HEK293 (cell line): ENCODE results near the gene AP1AR.

Experiments
- CTCF ChIA-PET: fragments of 350-600 bp; formaldehyde crosslinking; extraction: SDS; loops from one replicate; lab custom pipeline; 2021; ENCODE audit warnings: antibody characterized with exemption; lab: Yijun Ruan, JAX
- POLR2A ChIA-PET: fragments of 300-600 bp; formaldehyde crosslinking; extraction: SDS; loops from one replicate; lab custom pipeline; 2020; ENCODE audit warnings: antibody characterized with exemption, inconsistent platforms; lab: Yijun Ruan, JAX
- H3K27ac ChIP-seq: fragments of 200-500 bp; sonication (Bioruptor generic); 2 replicates; pipeline ENCODE4 v1.5.1; 2014; ENCODE audit warnings: low read depth, low read length, control low read depth, inconsistent platforms; ENCODE audit errors: extremely low read depth
- H3K36me3 ChIP-seq, 2 experiments: fragments of 200-500 bp in 1 of 2; sonication (Bioruptor generic) in 1 of 2; 1 replicate in 1 of 2; 2 replicates in 1 of 2; pipeline ENCODE4 v1.5.1; 2014 to 2017; ENCODE audit warnings: inconsistent platforms in 2 of 2, low read length in 2 of 2; ENCODE audit not compliant: control insufficient read depth in 2 of 2, insufficient read depth in 1 of 2
- H3K4me1 ChIP-seq: fragments of 200-500 bp; sonication (Bioruptor generic); 2 replicates; pipeline ENCODE4 v1.5.1; 2014; ENCODE audit warnings: mild to moderate bottlenecking, low read length, inconsistent platforms; ENCODE audit not compliant: control insufficient read depth, insufficient read depth
- H3K4me3 ChIP-seq: 2 replicates; pipeline ENCODE4 v1.5.1; 2011; ENCODE audit warnings: low read depth, mild to moderate bottlenecking, control low read depth, low read length, moderate library complexity
- H3K9me3 ChIP-seq: fragments of 200-500 bp; sonication (Bioruptor generic); 2 replicates; pipeline ENCODE4 v1.5.1; 2014; ENCODE audit warnings: low read depth, low read length, inconsistent platforms; ENCODE audit not compliant: control insufficient read depth, insufficient read depth
- FEZF1 ChIP-seq: fragments of 450-650 bp; formaldehyde crosslinking; IDR thresholded peaks from 2 replicates; pipeline ENCODE4 v1.5.1; 2016; ENCODE audit warnings: missing biosample characterization, missing genetic modification characterization
- GLIS1 ChIP-seq: fragments of 450-650 bp; formaldehyde crosslinking; IDR thresholded peaks from 2 replicates; pipeline ENCODE4 v1.5.1; 2016; ENCODE audit warnings: missing biosample characterization, missing genetic modification characterization
- HOXA7 ChIP-seq: sonication (generic); formaldehyde crosslinking; IDR thresholded peaks from 2 replicates; pipeline ENCODE4 v1.8.1; 2022; ENCODE audit warnings: missing genetic modification reagents, borderline replicate concordance
- KLF7 ChIP-seq: fragments of 450-650 bp; formaldehyde crosslinking; IDR thresholded peaks from 2 replicates; pipeline ENCODE4 v1.5.1; 2016; ENCODE audit warnings: missing biosample characterization, missing genetic modification characterization, borderline replicate concordance
- OSR2 ChIP-seq: fragments of 450-650 bp; formaldehyde crosslinking; IDR thresholded peaks from 2 replicates; pipeline ENCODE4 v1.5.1; 2016; ENCODE audit warnings: missing biosample characterization, missing genetic modification characterization
- SCRT1 ChIP-seq: fragments of 450-650 bp; formaldehyde crosslinking; IDR thresholded peaks from 2 replicates; pipeline ENCODE4 v1.5.1; 2016; ENCODE audit warnings: missing biosample characterization, missing genetic modification characterization, borderline replicate concordance
- WT1 ChIP-seq: fragments of 450-650 bp; formaldehyde crosslinking; IDR thresholded peaks from 2 replicates; pipeline ENCODE4 v1.5.1; 2016; ENCODE audit warnings: missing biosample characterization, missing genetic modification characterization
- ZBTB21 ChIP-seq: fragments of 450-650 bp; formaldehyde crosslinking; IDR thresholded peaks from 2 replicates; pipeline ENCODE4 v1.5.1; 2017; ENCODE audit warnings: missing biosample characterization, missing genetic modification characterization
- ZFP37 ChIP-seq: fragments of 450-650 bp; formaldehyde crosslinking; IDR thresholded peaks from 2 replicates; pipeline ENCODE4 v1.5.1; 2016; ENCODE audit warnings: missing biosample characterization, missing genetic modification characterization
- ZFP69B ChIP-seq: fragments of 450-650 bp; formaldehyde crosslinking; IDR thresholded peaks from 2 replicates; pipeline ENCODE4 v1.5.1; 2016; ENCODE audit warnings: missing biosample characterization, missing genetic modification characterization
- ZNF140 ChIP-seq: fragments of 450-650 bp; formaldehyde crosslinking; IDR thresholded peaks from 2 replicates; pipeline ENCODE4 v1.5.1; 2016; ENCODE audit warnings: missing biosample characterization, missing genetic modification characterization
- ZNF146 ChIP-seq: fragments of 450-650 bp; formaldehyde crosslinking; IDR thresholded peaks from 2 replicates; pipeline ENCODE4 v1.5.1; 2016; ENCODE audit warnings: missing biosample characterization, missing genetic modification characterization
- ZNF157 ChIP-seq: fragments of 450-650 bp; formaldehyde crosslinking; IDR thresholded peaks from 2 replicates; pipeline ENCODE4 v1.5.1; 2016; ENCODE audit warnings: missing biosample characterization, missing genetic modification characterization
- ZNF311 ChIP-seq: fragments of 450-650 bp; formaldehyde crosslinking; IDR thresholded peaks from 2 replicates; pipeline ENCODE4 v1.5.1; 2017; ENCODE audit warnings: missing biosample characterization, missing genetic modification characterization, borderline replicate concordance
- ZNF416 ChIP-seq: fragments of 450-650 bp; formaldehyde crosslinking; IDR thresholded peaks from 2 replicates; pipeline ENCODE4 v1.5.1; 2016; ENCODE audit warnings: missing biosample characterization, missing genetic modification characterization
- ZNF473 ChIP-seq: fragments of 450-650 bp; formaldehyde crosslinking; IDR thresholded peaks from 2 replicates; pipeline ENCODE4 v1.5.1; 2017; ENCODE audit warnings: missing biosample characterization, missing genetic modification characterization
- ZNF585B ChIP-seq: fragments of 450-650 bp; formaldehyde crosslinking; IDR thresholded peaks from 2 replicates; pipeline ENCODE4 v1.5.1; 2016; ENCODE audit warnings: missing biosample characterization, missing genetic modification characterization
- ZNF621 ChIP-seq: fragments of 450-650 bp; formaldehyde crosslinking; IDR thresholded peaks from 2 replicates; pipeline ENCODE4 v1.5.1; 2017; ENCODE audit warnings: missing biosample characterization, missing genetic modification characterization
- ZNF624 ChIP-seq: fragments of 450-650 bp; formaldehyde crosslinking; IDR thresholded peaks from 2 replicates; pipeline ENCODE4 v1.5.1; 2017; ENCODE audit warnings: missing biosample characterization, missing genetic modification characterization
- ZNF658 ChIP-seq: fragments of 450-650 bp; formaldehyde crosslinking; IDR thresholded peaks from 2 replicates; pipeline ENCODE4; 2016; ENCODE audit warnings: missing biosample characterization, missing genetic modification characterization
- ZNF707 ChIP-seq: fragments of 450-650 bp; formaldehyde crosslinking; IDR thresholded peaks from 2 replicates; pipeline ENCODE4 v1.5.1; 2016; ENCODE audit warnings: missing biosample characterization, missing genetic modification characterization
- ZSCAN23 ChIP-seq: fragments of 450-650 bp; formaldehyde crosslinking; IDR thresholded peaks from 2 replicates; pipeline ENCODE4 v1.5.1; 2016; ENCODE audit warnings: missing biosample characterization, missing genetic modification characterization
- TF ChIP-seq, protein P1 (sequence below): fragments of 450-650 bp; formaldehyde crosslinking; IDR thresholded peaks from 2 replicates; pipeline ENCODE4; 2016; ENCODE audit warnings: missing biosample characterization, missing genetic modification characterization
- TF ChIP-seq, protein P2 (sequence below): fragments of 450-650 bp; formaldehyde crosslinking; IDR thresholded peaks from 2 replicates; pipeline ENCODE4 v1.5.1; 2016; ENCODE audit warnings: missing biosample characterization, missing genetic modification characterization, borderline replicate concordance
- TF ChIP-seq, protein P3 (sequence below): fragments of 450-650 bp; formaldehyde crosslinking; IDR thresholded peaks from 2 replicates; pipeline ENCODE4 v1.5.1; 2016; ENCODE audit warnings: missing biosample characterization, missing genetic modification characterization
- TF ChIP-seq, protein P4 (sequence below): fragments of 450-650 bp; formaldehyde crosslinking; IDR thresholded peaks from 2 replicates; pipeline ENCODE4 v1.5.1; 2016; ENCODE audit warnings: missing biosample characterization, missing genetic modification characterization

The AP1AR gene

DNA sequence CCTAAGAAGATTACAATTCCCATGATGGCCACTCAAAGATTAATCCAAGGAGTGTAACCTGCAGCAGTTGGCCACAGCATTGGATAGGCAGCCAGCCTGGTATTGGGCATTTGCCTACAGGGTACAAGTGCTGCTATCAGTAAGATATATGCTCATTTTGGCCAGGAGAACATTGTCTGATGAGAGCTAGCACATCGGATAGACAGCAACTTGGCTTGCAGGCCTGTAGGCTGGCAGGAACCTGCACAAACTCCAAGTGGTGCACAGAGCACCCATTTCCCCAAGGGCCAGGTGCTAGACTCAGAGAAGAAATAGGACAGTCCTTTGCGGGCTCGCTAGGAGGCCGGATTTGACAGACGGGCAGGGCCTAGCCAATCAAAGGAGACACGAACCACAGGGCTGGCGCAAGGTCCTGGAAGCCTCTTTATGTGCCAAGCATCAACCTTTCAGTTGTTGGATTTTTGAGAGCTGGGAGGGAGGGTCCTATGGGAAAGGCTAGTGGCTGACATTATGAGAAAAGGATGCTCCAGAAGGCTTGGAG is 11.7 kb upstream of the AP1AR start:
- no peaks in the 10 kb centered on the region for H3K9me3 ChIP-seq
- CTCF ChIA-PET, result no interaction called here

DNA sequence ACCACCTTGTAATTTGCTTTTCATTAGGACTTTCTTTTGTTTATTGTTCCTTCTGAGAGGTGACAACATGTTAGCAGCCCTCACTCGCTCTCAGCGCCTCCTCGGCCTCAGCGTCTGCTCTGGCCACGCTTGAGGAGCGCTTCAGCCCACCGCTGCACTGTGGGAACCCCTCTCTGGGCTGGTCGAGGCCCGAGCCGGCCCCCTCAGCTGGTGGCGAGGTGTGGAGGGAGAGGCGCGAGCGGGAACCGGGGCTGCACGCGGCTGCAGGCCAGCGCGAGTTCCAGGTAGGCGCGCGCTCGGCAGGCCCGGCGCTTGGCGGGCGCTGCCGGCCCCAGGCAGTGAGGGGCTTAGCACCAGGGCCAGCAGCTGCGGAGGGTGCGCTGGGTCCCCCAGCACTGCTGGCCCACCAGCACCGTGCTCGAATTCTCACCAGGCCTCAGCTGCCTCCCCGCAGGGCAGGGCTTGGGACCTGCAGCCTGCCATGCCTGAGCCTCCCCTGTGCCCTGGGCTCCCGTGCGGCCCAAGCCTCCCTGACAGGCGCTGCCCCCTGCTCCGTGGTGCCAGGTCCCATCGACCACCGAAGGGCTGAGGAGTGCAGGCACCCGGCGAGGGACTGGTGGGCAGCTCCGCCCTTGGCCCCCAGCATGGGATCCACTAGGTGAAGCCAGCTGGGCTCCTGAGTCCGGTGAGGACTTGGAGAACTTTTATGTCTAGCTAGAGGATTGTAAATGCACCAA is 9.2 kb upstream of the AP1AR start:
- no peak overlapping the region for H3K27ac ChIP-seq
- no peak for TF ChIP-seq ZNF416 (tag by site-specific recombination)
- TF ChIP-seq, protein P1, sequence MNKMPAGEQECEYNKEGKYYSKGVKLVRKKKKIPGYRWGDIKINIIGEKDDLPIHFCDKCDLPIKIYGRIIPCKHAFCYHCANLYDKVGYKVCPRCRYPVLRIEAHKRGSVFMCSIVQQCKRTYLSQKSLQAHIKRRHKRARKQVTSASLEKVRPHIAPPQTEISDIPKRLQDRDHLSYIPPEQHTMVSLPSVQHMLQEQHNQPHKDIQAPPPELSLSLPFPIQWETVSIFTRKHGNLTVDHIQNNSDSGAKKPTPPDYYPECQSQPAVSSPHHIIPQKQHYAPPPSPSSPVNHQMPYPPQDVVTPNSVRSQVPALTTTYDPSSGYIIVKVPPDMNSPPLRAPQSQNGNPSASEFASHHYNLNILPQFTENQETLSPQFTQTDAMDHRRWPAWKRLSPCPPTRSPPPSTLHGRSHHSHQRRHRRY (tag by site-specific recombination), result no peak
- no peak for TF ChIP-seq ZNF473 (tag by site-specific recombination)
- no peak for TF ChIP-seq ZNF621 (tag by site-specific recombination)
- TF ChIP-seq HOXA7 (CRISPR knock-in tag), result no peak
- no peak for TF ChIP-seq ZNF311 (tag by site-specific recombination)
- TF ChIP-seq ZNF624 (tag by site-specific recombination), result no peak
- TF ChIP-seq ZSCAN23 (tag by site-specific recombination), result no peak
- TF ChIP-seq FEZF1 (tag by site-specific recombination), result no peak
- CTCF ChIA-PET, result interaction anchor here (0.6 kb wide), 1 partner anchor 541 kb away, joined by 3 read pairs; no protein-coding TSS in a partner anchor
- H3K4me3 ChIP-seq, result no peak overlapping the region
- POLR2A ChIA-PET, result no interaction called here
- H3K4me1 ChIP-seq, result no peaks in the 10 kb centered on the region
- no peaks in the 10 kb centered on the region for H3K36me3 ChIP-seq
- H3K9me3 ChIP-seq, result no peaks in the 10 kb centered on the region

More for the DNA sequence above, 11.7 kb upstream of the AP1AR start:
- H3K27ac ChIP-seq, result no peak overlapping the region
- no peaks in the 10 kb centered on the region for H3K36me3 ChIP-seq
- TF ChIP-seq ZFP69B, result no peak
- no peak for TF ChIP-seq ZNF146 (tag by site-specific recombination)
- TF ChIP-seq ZNF585B (tag by site-specific recombination), result no peak
- no peak for TF ChIP-seq ZNF140
- no peak for TF ChIP-seq WT1 (tag by site-specific recombination)
- no peak for TF ChIP-seq SCRT1 (tag by site-specific recombination)
- TF ChIP-seq, protein P2, sequence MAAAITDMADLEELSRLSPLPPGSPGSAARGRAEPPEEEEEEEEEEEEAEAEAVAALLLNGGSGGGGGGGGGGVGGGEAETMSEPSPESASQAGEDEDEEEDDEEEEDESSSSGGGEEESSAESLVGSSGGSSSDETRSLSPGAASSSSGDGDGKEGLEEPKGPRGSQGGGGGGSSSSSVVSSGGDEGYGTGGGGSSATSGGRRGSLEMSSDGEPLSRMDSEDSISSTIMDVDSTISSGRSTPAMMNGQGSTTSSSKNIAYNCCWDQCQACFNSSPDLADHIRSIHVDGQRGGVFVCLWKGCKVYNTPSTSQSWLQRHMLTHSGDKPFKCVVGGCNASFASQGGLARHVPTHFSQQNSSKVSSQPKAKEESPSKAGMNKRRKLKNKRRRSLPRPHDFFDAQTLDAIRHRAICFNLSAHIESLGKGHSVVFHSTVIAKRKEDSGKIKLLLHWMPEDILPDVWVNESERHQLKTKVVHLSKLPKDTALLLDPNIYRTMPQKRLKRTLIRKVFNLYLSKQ (tag by site-specific recombination), result no peak
- TF ChIP-seq GLIS1, result no peak
- TF ChIP-seq, protein P3, sequence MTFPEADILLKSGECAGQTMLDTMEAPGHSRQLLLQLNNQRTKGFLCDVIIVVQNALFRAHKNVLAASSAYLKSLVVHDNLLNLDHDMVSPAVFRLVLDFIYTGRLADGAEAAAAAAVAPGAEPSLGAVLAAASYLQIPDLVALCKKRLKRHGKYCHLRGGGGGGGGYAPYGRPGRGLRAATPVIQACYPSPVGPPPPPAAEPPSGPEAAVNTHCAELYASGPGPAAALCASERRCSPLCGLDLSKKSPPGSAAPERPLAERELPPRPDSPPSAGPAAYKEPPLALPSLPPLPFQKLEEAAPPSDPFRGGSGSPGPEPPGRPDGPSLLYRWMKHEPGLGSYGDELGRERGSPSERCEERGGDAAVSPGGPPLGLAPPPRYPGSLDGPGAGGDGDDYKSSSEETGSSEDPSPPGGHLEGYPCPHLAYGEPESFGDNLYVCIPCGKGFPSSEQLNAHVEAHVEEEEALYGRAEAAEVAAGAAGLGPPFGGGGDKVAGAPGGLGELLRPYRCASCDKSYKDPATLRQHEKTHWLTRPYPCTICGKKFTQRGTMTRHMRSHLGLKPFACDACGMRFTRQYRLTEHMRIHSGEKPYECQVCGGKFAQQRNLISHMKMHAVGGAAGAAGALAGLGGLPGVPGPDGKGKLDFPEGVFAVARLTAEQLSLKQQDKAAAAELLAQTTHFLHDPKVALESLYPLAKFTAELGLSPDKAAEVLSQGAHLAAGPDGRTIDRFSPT, result no peak
- no peak for TF ChIP-seq ZNF157 (tag by site-specific recombination)
- TF ChIP-seq KLF7 (tag by site-specific recombination), result no peak
- no peak for TF ChIP-seq ZNF707 (tag by site-specific recombination)
- TF ChIP-seq OSR2, result no peak
- TF ChIP-seq ZBTB21 (tag by site-specific recombination), result no peak
- no peak for TF ChIP-seq ZFP37
- TF ChIP-seq, protein P4, sequence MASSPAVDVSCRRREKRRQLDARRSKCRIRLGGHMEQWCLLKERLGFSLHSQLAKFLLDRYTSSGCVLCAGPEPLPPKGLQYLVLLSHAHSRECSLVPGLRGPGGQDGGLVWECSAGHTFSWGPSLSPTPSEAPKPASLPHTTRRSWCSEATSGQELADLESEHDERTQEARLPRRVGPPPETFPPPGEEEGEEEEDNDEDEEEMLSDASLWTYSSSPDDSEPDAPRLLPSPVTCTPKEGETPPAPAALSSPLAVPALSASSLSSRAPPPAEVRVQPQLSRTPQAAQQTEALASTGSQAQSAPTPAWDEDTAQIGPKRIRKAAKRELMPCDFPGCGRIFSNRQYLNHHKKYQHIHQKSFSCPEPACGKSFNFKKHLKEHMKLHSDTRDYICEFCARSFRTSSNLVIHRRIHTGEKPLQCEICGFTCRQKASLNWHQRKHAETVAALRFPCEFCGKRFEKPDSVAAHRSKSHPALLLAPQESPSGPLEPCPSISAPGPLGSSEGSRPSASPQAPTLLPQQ (tag by site-specific recombination), result no peak
- TF ChIP-seq ZNF658 (tag by site-specific recombination), result no peak
- H3K4me3 ChIP-seq, result no peak overlapping the region
- POLR2A ChIA-PET, result no interaction called here
- H3K4me1 ChIP-seq, result no peaks in the 10 kb centered on the region
